ENCODE data around the gene PTGES. TPM values are rescaled to one million over a fixed set of nuclear protein-coding genes. Genes with fewer than 3 reads are reported as not detected.

PTGES gene
- total RNA-seq, 1 donor from 2014 or later = 4.5 TPM

DNA sequence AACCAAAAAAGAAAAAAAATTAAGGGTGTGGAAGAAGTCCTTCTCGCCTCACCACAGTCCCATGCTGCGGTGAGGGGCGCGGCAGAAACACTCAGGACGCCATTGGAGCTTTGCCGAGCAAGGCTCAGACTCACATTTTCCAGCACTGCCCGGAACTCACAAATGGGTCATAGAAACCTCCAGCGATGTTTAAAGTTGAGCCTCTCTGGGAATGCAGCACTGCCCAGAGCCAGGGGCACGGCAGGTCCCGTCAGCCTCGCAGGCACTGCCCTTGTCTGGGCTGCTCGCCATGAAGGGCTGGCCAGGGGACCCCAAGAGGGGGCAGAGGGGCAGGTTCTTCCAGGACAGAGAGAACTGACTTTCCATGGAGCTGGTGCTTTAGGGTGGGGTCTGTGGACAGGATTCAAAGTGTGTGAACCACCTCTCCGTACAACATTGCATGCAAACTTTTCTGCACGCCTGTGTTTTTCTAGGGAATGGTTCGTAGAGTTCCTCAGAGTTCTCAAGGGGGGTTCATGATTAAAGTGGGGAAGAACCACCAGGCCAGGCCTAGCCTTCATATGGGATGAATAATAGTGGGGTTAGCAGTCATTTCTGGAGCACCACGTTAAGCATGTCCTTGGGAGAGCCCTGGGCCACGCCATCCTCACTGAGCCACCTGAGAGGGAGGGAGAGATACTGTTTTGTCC, 49.0 kb downstream of the PTGES start:
- intact Hi-C loops (cut with DNase I) = no loop called here
- DNase-seq (no peak), ATAC-seq (ENCODE audit: poor library complexity) (no peak)

DNA sequence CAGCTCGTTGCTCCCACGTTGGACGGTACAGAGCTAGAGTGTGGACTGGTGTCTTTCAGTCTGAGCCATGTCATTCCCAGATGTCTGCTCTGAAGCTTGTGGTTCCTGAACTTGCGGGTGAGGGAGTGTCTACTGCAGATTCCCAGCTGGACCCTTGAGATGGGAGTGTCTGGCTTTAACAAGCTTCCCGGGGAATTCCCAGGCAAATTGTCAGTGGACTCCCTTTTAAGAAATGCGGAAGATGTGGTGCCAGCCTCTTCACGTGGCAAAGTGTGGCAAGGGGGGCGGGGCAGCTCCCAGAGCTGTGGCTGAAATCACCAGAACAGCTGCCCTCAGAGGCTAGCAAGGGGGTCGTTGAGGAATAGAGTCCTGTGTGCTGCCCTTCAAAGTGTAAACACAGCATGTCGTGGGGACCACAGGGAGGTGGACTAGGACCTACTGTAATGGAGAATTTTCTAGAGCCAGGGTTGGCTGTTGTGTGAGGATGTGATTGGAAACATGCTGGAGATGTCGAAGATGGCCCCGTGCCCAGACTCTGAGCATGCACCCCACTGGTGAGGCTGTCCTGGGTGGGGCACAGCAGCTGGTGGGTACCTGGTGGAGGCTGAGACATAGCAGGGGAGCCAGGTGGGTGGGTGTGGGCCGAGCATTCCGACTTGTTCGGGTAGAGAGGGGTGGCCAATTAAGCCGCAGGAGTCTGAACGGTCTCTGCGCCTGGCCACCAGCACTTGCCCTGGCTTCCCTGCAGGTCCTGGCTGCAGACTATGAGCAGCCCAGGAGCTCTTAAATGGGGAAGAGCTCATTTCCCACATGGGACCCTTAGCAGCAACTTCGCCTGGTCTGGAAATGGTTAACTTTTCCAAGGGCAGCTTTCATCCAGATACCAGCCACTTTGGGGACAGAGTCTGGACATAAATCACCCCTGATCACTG, 50.0 kb downstream of the PTGES start:
- no peak for DNase-seq
- intact Hi-C loops (cut with DNase I) = no loop called here
- ATAC-seq (ENCODE audit: poor library complexity) = peak; percentile 9

DNA sequence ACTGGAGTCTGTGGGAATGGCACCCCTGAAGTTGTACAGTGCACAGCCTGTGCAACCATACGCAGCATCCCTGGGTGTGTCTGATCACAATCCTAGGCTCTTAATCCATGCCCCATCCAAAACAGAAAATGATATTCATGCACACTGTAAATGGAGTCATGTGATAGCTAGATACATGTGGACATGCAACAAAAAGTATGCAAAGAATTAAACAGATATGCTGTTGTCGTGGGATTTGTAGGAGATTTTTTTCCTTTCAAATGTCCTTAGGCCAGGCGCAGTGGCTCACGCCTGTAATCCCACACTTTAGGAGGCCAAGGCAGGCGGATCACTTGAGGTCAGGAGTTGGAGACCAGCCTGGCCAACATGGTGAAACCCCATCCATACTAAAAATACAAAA, 51.3 kb downstream of the PTGES start:
- DNase-seq = no peak
- no peak for ATAC-seq (ENCODE audit: poor library complexity)
- intact Hi-C loops (cut with DNase I) = no loop called here

DNA sequence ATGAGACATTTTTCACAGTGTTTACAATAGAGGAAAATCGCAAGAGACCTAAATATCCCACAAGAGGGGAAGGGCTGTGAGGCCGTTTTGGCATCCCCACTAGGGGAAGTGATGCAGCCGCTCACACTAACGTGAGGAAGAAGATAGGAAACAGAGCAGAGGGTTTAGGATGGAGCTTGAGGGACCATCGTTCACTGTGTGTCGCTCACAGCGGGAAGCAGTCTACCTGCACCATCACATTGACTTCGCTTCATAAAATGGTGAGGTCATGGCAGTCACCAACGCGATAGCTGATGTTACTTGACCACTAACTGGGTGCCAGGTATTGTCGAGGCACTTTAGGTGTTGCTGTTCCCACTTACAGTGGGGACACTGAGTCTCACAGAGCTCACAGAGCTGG, 51.8 kb downstream of the PTGES start:
- intact Hi-C loops (cut with DNase I) = no loop called here
- no peak for ATAC-seq (ENCODE audit: poor library complexity)
- DNase-seq = no peak

DNA sequence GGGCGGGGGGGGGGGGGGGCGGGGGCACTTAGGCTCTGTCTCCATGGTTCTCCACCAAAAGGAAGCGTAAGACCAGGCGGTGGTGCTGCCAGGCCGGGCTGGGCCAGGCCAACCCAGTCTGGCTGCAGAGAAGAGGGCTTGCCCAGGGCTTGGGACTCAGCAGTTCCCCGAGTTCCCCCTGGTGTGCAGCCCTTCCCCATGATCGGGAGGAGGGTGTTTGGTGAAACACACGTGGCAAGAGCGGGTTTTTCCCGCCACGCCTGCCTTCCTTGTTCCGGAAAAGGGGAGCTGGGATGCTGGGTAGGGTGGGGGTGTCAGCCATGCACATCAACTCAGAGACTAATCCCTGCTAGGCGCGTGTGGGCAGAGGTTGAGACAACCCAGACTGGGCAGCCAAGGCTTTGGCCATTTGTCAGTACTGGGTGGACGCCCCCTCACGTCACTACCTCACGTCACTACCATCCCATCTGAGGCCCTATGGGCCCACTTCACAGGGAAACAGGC, 54.5 kb downstream of the PTGES start:
- DNase-seq (peak; percentile 73), ATAC-seq (ENCODE audit: poor library complexity) (peak; percentile 49)
- intact Hi-C loops (cut with DNase I) = no loop called here

DNA sequence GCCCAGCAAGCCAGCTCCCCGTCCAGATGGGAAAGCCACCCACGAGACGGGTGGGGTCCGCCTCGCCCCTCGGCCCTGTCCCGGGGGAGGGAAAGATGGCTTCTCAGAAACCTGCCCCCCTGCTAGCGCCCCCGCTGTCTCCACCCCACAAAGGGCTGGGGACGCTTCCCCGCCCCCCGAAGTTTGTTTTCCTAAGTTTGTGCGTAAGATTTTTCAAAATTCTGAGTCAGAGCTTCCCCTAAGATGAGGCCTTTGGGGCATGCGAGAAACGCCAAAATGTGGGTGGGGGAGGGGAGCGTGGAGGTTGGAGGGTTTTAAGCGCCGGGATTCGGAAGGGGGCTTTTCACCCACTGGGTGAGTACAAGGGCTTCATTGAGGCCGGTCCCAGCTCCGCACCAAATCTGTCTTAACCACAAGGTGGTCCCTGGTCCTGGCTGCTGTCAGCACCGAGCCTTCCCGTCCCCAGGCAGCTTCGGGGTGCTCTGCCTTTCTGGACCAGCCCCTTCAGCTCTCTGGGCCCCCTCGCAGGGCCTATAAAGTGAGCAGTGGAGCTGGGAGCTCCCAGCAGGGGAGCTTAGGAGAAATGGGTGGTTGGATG, 55.1 kb downstream of the PTGES start:
- intact Hi-C loops (cut with DNase I) = no loop called here
- peak; percentile 5 for ATAC-seq (ENCODE audit: poor library complexity)
- DNase-seq = peak; percentile 49

DNA sequence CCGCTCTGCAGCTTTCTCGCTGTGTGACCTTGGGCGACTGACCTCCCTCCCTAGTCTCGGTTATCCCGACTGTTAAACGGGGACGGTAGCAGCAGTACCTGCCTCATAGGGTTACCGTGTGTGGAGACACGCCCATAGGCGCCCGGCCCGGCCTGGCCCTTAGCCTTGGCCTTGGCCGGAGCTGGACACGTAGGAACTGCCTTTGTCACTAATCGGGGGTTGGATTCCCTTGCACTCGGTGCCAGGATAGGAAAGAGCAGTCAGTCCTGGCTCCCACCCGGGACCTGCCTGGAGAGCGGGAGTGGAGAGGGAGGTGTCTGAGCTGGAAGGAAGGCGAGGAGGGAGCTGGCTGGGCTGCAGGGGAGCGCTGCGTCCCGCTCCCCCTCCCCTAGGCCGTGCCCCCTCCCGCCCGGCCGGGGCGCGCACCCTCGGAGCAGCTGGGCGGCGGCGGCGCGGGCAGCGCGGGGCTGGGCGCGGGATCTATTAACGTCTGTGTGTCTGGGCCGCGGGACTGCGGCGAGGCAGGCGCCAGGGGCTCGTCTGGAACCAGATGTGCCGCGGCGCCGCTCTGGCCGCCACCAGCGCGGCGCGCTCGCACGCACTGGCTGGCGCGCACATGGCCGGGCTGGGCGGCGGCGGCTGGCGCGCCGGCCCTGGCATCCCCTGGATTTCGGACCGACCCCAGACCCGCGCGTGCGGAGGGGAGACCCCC, 55.7 kb downstream of the PTGES start:
- DNase-seq = peak; percentile 61
- peak; percentile 71 for ATAC-seq (ENCODE audit: poor library complexity)
- intact Hi-C loops (cut with DNase I) = no loop called here

DNA sequence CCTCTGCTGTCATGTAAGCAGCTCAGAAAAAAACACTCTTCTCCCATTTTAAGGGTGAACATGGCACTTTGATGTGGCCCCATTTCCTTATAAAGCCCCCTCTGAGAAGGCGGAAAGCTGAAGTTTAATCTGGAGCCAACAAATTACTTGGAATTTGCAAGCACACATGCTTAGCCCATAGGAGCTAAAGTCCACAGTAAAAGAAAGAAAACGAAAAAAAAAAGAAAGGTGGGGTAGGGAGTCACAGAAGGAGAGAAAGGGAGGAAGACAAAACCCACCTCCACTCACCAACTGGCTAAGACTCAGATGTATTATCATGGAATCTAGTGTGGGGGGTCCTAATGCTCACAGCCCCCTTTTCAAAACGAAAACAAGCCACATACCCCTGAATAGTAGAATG, 57.0 kb downstream of the PTGES start:
- intact Hi-C loops (cut with DNase I) = no loop called here
- no peak for ATAC-seq (ENCODE audit: poor library complexity)
- DNase-seq = no peak

DNA sequence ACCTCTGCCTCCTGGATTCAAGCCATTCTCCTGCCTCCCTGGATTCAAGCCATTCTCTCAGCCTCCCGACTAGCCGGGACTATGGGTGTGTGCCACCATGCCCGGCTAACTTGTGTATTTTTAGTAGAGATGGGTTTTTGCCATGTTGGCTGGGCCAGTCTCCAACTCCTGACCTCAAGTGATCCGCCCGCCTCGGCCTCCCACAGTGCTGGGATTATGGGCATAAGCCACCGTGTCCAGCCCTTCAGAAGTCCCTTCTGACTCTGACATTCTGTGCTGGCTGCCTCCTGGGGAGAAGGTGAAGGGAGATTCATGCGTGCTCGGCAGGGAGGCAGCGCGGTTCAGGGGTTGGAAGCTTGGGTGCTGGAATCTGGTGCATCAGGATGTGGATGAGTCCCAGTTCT, 58.6 kb downstream of the PTGES start:
- ATAC-seq (ENCODE audit: poor library complexity) (no peak), DNase-seq (no peak)
- intact Hi-C loops (cut with DNase I) = no loop called here

DNA sequence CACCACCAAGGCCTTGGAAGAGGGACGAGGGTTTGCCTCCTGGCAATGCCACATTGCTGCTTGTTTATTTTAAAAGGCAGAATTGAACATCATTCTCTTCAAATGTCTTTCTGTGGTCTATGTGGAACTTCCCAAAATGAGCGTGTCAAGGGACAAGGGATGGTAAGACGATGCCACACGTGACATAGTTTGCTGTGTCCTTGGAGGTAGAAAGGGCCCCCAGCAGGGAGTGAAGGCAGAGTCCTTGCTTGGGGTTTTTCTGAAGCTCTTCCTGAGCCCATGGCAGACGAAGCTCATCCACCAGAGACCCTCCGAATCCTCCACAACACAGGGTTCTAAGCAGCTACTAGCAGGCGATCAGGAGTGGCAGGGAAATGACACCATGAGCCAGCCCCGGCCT, 59.1 kb downstream of the PTGES start:
- DNase-seq (no peak), ATAC-seq (ENCODE audit: poor library complexity) (no peak)
- intact Hi-C loops (cut with DNase I) = no loop called here

DNA sequence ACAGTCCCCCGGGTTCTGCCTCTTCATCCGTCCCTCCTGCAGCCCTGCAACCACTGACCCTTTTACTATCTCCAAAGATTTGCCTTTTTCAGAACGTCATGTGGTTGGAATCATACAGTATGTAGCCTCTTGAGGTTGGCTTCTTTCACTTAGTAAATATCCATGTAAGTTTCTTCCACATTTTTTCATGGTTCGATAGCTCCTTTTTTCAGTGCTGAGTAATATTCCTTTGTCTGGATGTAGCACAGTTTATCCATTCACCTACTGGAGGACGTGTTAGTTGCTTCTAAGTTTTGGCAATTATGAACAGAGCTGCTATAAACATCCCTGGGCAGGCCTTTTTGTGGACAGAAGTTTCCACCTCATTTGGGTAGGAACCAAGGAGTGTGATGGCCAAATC, 60.3 kb downstream of the PTGES start:
- ATAC-seq (ENCODE audit: poor library complexity) (no peak), DNase-seq (no peak)
- intact Hi-C loops (cut with DNase I) = no loop called here

Other genes with a start within 250 kb of the PTGES start
- not detected for gene C9orf50, start 131.9 kb downstream of the PTGES start, total RNA-seq
- gene NTMT1, start 126.9 kb downstream of the PTGES start, total RNA-seq = 66.7 TPM
- 7.9 TPM for gene ASB6, start 110.9 kb downstream of the PTGES start, total RNA-seq
- 0.89 TPM for gene PRRX2, start 87.4 kb downstream of the PTGES start, total RNA-seq
- gene TOR1B, start 50.1 kb upstream of the PTGES start, total RNA-seq = 10.0 TPM
- 12.0 TPM for gene TOR1A, start 71.1 kb upstream of the PTGES start, total RNA-seq
- 31.4 TPM for gene C9orf78, start 82.2 kb upstream of the PTGES start, total RNA-seq
- gene USP20, start 82.4 kb upstream of the PTGES start, total RNA-seq = 10.4 TPM